HL-60 (cell line): ENCODE data around the gene GAST.

Experiments used
- DNase-seq, 2 experiments: peaks; one replicate each; pipeline ENCODE4 v3.0.0-alpha.2; 2010 to 2020; ENCODE audit warnings: low read depth in 1 of 2, low spot score in 1 of 2
- H3K27ac ChIP-seq: fragments of 250-450 bp; sonication (Bioruptor Pico); replicated peaks from 2 replicates; pipeline ENCODE4 v1.5.1; 2020; ENCODE audit warnings: mild to moderate bottlenecking, moderate library complexity
- H3K27me3 ChIP-seq: fragments of 250-450 bp; sonication (Bioruptor Pico); 2 replicates; pipeline ENCODE4 v1.5.1; 2021; ENCODE audit warnings: mild to moderate bottlenecking, moderate library complexity; ENCODE audit not compliant: insufficient read depth, poor library complexity, severe bottlenecking
- H3K4me3 ChIP-seq: replicated peaks from 2 replicates; pipeline ENCODE4 v1.5.1; 2011; ENCODE audit warnings: mild to moderate bottlenecking, control low read depth, low read length; ENCODE audit not compliant: insufficient read depth
- GABPA ChIP-seq: IDR thresholded peaks from 2 replicates; pipeline ENCODE4 v1.6.1; 2012; ENCODE audit warnings: low read depth
- POLR2AphosphoS5 ChIP-seq: IDR thresholded peaks from 2 replicates; pipeline ENCODE4 v1.6.1; 2012; ENCODE audit warnings: low read depth
- REST ChIP-seq: IDR thresholded peaks from 2 replicates; pipeline ENCODE4 v1.6.1; 2012; ENCODE audit warnings: low read depth; ENCODE audit not compliant: insufficient replicate concordance
- SPI1 ChIP-seq: IDR thresholded peaks from 2 replicates; pipeline ENCODE4 v1.6.1; 2012; ENCODE audit warnings: low read depth, mild to moderate bottlenecking, borderline replicate concordance
- TF ChIP-seq, protein P1 (sequence below): IDR thresholded peaks from one replicate; pipeline ENCODE4 v1.5.1; 2011; ENCODE audit warnings: low read length, control low read depth, inconsistent platforms; ENCODE audit not compliant: insufficient read depth

Gene GAST

GRCh38 chr17:41676058-41676419, 36.1 kb upstream of the GAST start:
- H3K27me3 ChIP-seq: no peaks in the 10 kb centered on the region
- TF ChIP-seq SPI1 (no peak), POLR2AphosphoS5 (no peak), GABPA (no peak), REST (no peak)
- TF ChIP-seq, protein P1, sequence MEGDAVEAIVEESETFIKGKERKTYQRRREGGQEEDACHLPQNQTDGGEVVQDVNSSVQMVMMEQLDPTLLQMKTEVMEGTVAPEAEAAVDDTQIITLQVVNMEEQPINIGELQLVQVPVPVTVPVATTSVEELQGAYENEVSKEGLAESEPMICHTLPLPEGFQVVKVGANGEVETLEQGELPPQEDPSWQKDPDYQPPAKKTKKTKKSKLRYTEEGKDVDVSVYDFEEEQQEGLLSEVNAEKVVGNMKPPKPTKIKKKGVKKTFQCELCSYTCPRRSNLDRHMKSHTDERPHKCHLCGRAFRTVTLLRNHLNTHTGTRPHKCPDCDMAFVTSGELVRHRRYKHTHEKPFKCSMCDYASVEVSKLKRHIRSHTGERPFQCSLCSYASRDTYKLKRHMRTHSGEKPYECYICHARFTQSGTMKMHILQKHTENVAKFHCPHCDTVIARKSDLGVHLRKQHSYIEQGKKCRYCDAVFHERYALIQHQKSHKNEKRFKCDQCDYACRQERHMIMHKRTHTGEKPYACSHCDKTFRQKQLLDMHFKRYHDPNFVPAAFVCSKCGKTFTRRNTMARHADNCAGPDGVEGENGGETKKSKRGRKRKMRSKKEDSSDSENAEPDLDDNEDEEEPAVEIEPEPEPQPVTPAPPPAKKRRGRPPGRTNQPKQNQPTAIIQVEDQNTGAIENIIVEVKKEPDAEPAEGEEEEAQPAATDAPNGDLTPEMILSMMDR: no peak
- no peak overlapping the region for H3K27ac ChIP-seq
- no peak for DNase-seq
- no peak overlapping the region for H3K4me3 ChIP-seq

GRCh38 chr17:41678411-41678906, 33.7 kb upstream of the GAST start:
- TF ChIP-seq GABPA (no peak), REST (no peak), POLR2AphosphoS5 (peak; percentile 70), SPI1 (no peak)
- H3K27me3 ChIP-seq: no peaks in the 10 kb centered on the region
- DNase-seq: no peak
- H3K4me3 ChIP-seq: no peak overlapping the region
- H3K27ac ChIP-seq: peak overlapping the region; percentile 42

- Histone ChIP-seq H3K27ac (peak overlapping the region; percentile 42), H3K27me3 (no peaks in the 10 kb centered on the region), H3K4me3 (peak overlapping the region; percentile 11; the same call in 1 of the 2 replicates)
- peak in 1 of 2 experiments; percentile 65 for DNase-seq
- TF ChIP-seq, protein P1: peak; percentile 5
- no peak for TF ChIP-seq POLR2AphosphoS5
These were observed 33.0 kb upstream of the GAST start for GRCh38 chr17:41678907-41679739.

GRCh38 chr17:41679740-41680425, 32.2 kb upstream of the GAST start:
- no peaks in the 10 kb centered on the region for H3K27me3 ChIP-seq
- H3K4me3 ChIP-seq: no peak overlapping the region
- no peak for DNase-seq
- no peak for TF ChIP-seq SPI1
- TF ChIP-seq, protein P1: no peak
- no peak for TF ChIP-seq POLR2AphosphoS5
- TF ChIP-seq REST: no peak
- TF ChIP-seq GABPA: no peak
- H3K27ac ChIP-seq: no peak overlapping the region
